ENCODE data around the gene ZFPM1.
"Not testable (repeated sequence)": the region's sequence is repeated elsewhere in the genome, so short reads cannot be mapped to it uniquely, and the experiment has no call there.

ZFPM1 gene

DNA sequence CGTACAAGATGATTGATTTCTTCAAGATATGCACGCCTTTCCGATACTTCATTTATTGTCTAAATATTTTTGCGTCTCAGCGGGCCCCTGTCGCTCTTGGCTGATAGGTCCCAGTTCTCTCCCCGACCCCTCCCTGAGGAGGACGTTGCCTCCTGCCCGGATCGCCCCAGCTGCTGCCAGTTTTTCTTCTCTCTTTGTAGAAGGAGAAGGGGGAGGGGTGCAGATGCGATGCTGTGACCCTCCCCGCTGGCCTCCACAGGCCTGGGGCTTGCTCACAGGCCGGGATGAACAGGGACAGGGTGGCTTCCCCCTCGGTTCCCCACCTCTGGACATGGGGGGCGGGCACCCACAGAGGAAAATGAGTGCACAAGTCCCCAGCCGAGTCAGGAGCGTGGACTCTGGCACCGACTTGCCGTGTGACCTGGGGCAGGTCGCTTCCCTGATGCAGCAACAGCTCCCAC lies 63.6 kb downstream of the ZFPM1 start:
- no peak for DNase-seq

- not testable (repeated sequence) for DNase-seq
Measured at GRCh38 chr16:88517208-88517774, 64.2 kb downstream of the ZFPM1 start.

DNA sequence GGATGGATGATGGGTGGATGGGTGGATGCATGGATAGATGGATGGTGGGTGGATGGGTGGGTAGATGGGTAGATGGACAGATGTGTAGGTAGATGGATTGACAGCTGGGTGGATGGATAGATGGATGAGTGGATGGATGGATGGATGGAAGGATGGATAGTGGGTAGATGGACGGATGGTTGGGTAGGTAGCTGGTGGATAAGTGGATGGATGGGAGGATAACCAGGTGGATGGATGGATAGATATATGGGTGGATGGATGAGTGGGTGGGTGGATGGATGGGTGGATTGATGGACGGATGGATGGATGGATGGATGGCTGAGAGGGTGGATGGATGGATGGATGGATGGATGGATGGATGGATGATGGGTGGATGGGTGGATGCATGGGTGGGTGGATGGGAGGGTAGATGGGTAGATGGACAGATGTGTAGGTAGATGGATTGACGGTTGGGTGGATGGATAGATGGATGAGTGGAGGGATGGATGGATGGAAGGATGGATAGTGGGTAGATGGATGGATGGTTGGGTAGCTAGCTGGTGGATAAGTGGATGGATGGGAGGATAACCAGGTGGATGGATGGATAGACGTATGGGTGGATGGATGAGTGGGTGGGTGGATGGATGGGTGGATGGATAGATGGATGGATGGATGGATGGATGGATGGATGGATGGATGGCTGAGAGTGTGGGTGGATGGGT lies 65.5 kb downstream of the ZFPM1 start:
- DNase-seq = not testable (repeated sequence)

DNA sequence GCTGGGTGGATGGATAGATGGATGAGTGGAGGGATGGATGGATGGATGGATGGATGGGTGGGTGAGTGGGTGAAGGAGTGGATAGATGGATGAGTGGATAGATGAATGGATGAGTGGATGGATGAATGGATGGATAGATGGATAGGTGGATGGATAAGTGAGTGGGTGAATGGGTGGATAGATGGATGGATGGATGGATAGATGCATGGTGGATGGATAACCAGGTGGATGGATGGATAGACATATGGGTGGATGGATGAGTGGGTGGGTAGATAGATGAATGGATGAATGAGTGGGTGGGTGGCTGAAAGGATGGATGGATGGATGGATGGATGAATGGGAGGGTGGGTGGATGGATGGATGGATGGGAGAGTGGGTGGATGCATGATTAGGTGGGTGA lies 66.2 kb downstream of the ZFPM1 start:
- no peak for DNase-seq

DNA sequence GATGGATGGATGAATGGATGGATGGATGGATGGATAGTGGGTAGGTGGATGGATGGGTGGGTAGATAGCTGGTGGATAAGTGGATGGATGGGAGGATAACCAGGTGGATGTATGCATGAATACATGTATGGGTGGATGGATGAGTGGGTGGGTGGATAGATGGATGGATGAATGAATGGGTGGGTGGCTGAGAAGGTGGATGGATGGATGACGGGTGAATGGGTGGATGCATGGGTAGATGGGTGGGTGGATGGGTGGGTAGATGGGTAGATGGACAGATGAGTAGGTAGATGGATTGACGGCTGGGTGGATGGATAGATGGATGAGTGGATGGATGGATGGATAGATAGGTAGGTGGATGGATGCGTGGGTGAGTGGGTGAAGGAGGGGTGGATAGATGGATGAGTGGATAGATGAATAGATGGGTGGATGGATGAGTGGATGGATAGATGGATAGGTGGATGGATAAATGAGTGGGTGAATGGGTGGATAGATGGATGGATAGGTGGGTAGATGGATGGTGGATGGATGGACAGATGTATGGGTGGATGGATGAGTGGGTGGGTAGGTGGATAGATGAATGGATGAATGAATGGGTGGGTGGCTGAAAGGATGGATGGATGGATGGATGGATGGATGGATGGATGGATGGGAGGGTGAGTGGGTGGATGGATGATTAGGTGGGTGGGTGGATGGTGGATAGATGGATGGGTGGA lies 67.0 kb downstream of the ZFPM1 start:
- no peak for DNase-seq

GRCh38 chr16:88521674-88522073 lies 68.6 kb downstream of the ZFPM1 start:
- DNase-seq = no peak

- DNase-seq = no peak
Measured at GRCh38 chr16:88522276-88522949, 69.3 kb downstream of the ZFPM1 start.

DNA sequence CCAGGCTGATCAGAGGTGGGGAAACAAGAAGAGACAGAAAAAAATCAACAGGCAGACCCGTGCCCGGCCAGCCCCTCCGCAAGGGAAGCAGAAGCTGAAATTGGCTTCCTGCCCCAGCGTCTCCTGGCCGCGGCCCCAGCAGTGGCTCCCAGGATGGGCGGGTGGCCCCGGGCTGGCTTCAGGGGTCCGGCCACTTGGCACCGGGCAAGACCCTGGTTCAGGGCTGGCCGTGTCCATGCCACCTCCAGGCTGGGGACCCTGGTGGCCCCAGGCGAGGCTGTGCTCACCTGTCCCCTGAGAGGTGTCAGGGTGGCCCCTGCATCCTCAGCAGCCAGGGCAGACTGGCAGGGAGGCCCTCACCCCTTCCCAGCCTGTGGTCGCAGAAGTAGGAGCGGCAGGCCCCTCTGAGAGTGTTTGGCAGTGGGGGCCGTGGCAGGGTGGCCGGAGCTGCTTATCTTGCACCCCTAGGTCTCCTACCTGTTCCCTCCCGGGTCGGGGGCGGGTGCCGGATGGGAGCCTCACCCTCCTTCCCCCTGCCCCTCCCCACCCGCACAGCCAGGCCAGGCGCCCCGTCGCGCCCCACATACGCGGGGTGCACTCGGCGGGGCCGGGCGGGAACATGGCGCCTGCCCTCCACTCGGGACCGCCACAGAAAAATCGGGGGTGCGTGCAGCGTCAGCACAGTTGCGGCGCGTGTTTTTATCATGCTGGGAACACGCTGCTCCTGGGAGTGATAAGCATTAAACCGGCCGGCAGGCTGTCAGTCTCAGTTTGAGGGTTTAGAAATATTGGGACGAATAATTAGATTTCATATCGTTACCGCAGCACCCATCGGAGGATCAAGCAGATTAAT lies 70.5 kb downstream of the ZFPM1 start:
- no peak for DNase-seq

DNA sequence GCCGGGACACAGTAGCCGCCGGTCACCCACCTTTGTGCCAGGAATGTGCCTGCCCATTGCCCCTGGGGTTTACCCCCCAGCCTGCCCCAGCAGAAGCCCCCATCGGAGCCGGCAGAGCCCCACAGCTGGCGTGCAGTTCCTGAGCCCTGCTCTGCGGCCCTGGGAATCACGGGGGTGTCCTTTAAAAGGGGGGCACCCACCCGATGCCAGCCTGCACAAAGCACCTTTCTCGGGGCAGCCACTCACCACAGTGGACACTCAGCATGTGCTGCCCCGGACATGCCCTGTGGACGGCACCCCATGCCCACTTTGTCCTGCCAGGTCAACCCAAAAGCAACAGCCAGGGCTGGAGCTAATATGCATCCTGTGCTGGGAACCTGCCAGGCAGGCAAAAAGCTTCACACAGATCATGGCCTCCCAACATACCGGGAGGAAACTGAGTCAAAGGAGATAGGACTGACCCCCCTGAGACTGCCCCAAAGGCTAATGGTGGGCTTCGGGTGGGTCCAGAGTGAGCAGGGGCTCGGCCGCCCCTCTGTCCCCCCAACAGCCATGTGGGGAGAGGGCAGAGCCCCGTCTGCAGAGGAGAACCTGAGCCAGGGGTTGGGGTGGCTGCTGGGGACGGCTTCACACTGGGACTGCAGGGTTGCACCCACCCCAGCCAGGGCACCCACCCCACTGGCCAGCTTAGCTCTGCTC lies 71.3 kb downstream of the ZFPM1 start:
- no peak for DNase-seq

DNA sequence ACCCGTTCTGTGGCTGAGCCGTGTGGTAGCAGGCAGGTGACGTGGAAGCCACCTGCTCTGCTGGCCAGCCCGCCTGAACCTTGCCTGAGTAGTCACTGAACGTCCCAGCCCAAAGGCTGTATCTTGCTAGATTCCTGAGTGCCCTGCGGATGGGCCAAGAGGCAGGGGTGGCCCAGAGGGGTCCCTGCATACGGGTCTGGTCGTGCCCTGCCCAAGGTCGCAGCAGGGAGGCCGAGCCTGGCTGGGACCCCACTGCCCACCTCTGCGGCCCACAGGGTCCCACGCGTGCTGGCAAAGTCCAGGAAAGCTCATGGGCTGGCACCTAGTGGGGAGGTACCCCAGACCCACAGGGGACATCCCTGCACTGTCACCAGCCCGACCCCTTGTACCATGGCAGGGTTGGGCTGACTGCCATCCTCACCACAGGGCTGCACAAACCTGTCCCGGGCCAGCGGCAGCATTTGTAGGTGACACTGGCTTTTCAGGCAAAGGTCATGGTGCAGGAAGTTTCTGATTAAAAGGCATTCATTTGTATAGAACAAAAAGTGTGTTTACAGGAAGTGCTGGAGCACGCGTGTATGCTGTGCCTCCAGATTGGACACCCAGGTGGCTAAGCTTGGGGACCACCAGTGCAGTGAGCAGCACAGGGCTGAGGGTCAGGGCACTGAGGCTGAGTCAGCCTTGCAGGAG lies 72.0 kb downstream of the ZFPM1 start:
- no peak for DNase-seq

DNA sequence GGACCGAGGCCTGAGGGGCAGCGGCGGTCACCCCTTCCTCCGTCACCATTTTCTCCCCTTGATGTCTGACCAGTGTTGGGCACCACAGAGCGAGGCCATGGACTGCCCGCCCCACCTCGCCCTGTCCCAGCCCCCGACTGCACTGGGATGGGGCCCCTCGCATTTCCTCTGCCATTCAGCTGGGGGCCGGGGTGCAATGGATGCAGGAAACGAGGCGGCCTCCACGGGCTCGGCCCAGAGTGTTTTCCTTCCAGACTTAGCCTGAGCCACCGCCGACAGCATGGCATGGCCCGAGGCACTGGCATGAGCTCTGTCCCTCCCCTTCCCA lies 72.5 kb downstream of the ZFPM1 start:
- DNase-seq = no peak

DNA sequence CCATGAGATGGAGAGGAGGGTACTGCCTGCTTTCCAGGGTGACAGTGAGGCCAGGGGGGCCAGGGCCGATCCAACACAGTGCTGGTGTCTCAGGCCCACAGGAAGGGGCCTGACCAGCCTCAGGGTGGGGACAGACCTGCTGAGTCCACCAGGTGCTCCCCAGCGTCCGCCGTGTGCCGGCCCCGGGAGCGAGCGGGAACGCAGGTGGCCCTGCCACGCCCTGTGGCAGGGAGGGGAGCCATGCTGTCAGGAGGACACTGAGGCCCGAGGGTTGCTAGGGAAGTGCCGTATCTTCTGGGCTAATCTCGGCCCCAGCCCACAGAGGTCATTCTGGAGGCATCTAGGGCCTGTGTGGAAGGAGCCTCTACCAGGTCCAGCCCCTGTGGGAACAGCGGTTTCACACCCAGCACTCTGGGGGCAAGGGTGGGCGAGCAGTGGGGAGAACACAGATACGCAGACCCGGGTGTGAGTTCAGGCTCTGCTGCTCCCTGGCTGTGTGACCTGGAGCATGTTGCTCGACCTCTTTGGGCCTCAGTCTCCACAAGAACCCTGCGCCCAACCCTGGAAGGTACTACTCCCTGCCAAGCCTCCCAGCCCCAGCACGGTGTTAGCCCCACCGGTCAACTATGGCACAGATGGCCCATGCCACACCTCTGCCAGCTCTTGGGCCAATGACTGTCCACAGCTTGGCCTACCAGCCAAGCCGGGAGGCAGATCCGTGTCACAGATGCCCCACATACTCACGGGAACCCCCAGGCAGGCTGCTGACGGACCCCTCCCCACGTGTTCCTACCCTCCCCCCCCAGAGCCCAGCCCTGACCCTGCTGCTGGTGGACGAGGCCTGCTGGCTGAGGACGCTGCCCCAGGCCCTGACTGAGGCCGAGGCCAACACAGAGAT lies 73.2 kb downstream of the ZFPM1 start:
- DNase-seq = peak; percentile 78

GRCh38 chr16:88526906-88527185 lies 73.8 kb downstream of the ZFPM1 start:
- DNase-seq = no peak

GRCh38 chr16:88527186-88527936 lies 74.3 kb downstream of the ZFPM1 start:
- peak; percentile 24 for DNase-seq

- no peak for DNase-seq
Measured at GRCh38 chr16:88527937-88528743, 75.1 kb downstream of the ZFPM1 start.

DNA sequence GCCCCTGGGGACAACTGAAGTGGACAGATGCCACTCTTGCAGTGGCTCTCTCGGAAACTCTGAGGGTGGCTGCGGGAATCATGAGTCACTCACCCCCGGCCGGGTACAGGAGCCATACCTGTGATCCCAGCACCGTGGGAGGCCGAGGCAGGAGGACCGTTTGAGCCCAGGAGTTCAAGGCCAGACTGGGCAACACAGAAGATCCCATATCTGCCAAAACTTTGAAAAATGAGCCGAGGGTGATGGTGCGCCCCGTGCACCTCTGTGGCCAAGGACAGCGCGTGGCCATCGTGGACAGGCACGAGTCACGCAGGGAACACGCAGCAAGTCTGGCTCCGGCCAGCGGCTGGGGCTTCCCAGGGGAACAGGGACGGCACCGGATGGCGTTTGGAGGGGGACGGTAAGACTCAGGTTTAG lies 75.8 kb downstream of the ZFPM1 start:
- DNase-seq = no peak

- no peak for DNase-seq
Measured at GRCh38 chr16:88529596-88529995, 76.5 kb downstream of the ZFPM1 start.

GRCh38 chr16:88530051-88530857 lies 77.2 kb downstream of the ZFPM1 start:
- no peak for DNase-seq

Data from OCI-M1 (cell line).